ENCODE measurements around the gene KCNB1.

DNA sequence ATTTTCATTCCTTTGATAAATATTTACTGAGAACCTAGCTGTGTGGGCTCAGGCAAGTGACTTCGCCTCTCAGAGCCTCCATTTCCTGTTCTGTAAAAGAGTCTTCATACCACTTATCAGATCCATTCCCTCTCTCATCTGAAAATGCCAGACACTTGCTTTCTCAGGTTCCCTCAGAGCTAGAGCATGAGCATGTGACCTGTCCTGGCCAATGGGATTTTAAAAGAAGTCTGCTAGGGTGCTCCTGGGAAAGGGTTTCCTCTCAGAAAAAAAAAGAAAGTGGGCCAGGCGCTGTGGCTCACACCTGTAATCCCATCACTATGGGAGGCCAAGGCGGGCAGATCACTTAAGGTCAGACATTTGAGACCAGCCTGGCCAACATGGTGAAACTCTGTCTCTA lies 5.3 kb downstream of the KCNB1 start:
- TF ChIP-seq POLR2A (IDR thresholded peaks at IDR 0.05) = no peak
- TF ChIP-seq, protein P1, sequence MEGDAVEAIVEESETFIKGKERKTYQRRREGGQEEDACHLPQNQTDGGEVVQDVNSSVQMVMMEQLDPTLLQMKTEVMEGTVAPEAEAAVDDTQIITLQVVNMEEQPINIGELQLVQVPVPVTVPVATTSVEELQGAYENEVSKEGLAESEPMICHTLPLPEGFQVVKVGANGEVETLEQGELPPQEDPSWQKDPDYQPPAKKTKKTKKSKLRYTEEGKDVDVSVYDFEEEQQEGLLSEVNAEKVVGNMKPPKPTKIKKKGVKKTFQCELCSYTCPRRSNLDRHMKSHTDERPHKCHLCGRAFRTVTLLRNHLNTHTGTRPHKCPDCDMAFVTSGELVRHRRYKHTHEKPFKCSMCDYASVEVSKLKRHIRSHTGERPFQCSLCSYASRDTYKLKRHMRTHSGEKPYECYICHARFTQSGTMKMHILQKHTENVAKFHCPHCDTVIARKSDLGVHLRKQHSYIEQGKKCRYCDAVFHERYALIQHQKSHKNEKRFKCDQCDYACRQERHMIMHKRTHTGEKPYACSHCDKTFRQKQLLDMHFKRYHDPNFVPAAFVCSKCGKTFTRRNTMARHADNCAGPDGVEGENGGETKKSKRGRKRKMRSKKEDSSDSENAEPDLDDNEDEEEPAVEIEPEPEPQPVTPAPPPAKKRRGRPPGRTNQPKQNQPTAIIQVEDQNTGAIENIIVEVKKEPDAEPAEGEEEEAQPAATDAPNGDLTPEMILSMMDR (IDR thresholded peaks at IDR 0.05) = no peak
- TF ChIP-seq EP300 (IDR thresholded peaks at IDR 0.05; ENCODE audit: low read depth) = no peak
- no peak for TF ChIP-seq POLR2AphosphoS5 (IDR thresholded peaks at IDR 0.05)

Data from transverse colon (tissue), 4 donors.